HG03457 (cell line): ENCODE measurements around the gene FAM83G.
"Not testable (repeated sequence)": the region's sequence is repeated elsewhere in the genome, so short reads cannot be mapped to it uniquely, and the experiment has no call there.

Source experiments
- ATAC-seq: cut with Tn5 transposase; IDR thresholded peaks from one replicate; pipeline ENCODE4 v1.9.1; 2021; ENCODE audit warnings: moderate number of reproducible peaks; ENCODE audit not compliant: unreplicated experiment

The FAM83G gene

GRCh38 chr17:18932360-18933055 is 72.1 kb downstream of the FAM83G start:
- ATAC-seq: no peak

GRCh38 chr17:18928628-18929125 is 75.9 kb downstream of the FAM83G start:
- no peak for ATAC-seq

GRCh38 chr17:18925187-18925586 is 79.4 kb downstream of the FAM83G start:
- ATAC-seq: no peak

- not testable (repeated sequence) for ATAC-seq
Measured at GRCh38 chr17:18922596-18922995, 82.0 kb downstream of the FAM83G start.

GRCh38 chr17:18921912-18922451 is 82.6 kb downstream of the FAM83G start:
- peak; percentile 51 for ATAC-seq

GRCh38 chr17:18921485-18921884 is 83.1 kb downstream of the FAM83G start:
- no peak for ATAC-seq

GRCh38 chr17:18920911-18921441 is 83.6 kb downstream of the FAM83G start:
- no peak for ATAC-seq

GRCh38 chr17:18919963-18920362 is 84.6 kb downstream of the FAM83G start:
- no peak for ATAC-seq
